Stimulated activated CD8-positive, alpha-beta memory T cell treated with anti-CD3 and anti-CD28 coated beads, Interleukin-15, amount 100 ng/mL, for 48 hours (primary cell): ENCODE results near the gene PTP4A2.

Experiments used
- DNase-seq, 2 donors: peaks; one replicate each; pipeline ENCODE4 v3.0.0-alpha.2; 2020; ENCODE audit warnings: low read depth in 2 of 2

Gene PTP4A2

GRCh38 chr1:31859719-31860118, 78.4 kb downstream of the PTP4A2 start:
- DNase-seq = no peak

GRCh38 chr1:31859044-31859443, 79.1 kb downstream of the PTP4A2 start:
- no peak for DNase-seq

GRCh38 chr1:31857863-31858262, 80.3 kb downstream of the PTP4A2 start:
- DNase-seq = no peak
